A673 (cell line): ENCODE measurements around the gene HPCAL1.

Experiments
- EZH2 ChIP-seq: fragments of 200-600 bp; sonication (generic); IDR thresholded peaks from 2 replicates; pipeline ENCODE4 v1.6.1; 2017; ENCODE audit warnings: borderline replicate concordance, low read depth, mild to moderate bottlenecking, mixed read lengths, antibody characterized with exemption, low read length; ENCODE audit not compliant: poor library complexity, severe bottlenecking
- TF ChIP-seq, protein P1 (sequence below): fragments of 300-800, 200-600 bp; sonication (generic); conservative IDR thresholded peaks from 2 replicates; pipeline ENCODE4 v1.5.1; 2017; ENCODE audit warnings: low read depth, mild to moderate bottlenecking, antibody characterized with exemption, low read length, moderate library complexity, mixed read lengths

DNA sequence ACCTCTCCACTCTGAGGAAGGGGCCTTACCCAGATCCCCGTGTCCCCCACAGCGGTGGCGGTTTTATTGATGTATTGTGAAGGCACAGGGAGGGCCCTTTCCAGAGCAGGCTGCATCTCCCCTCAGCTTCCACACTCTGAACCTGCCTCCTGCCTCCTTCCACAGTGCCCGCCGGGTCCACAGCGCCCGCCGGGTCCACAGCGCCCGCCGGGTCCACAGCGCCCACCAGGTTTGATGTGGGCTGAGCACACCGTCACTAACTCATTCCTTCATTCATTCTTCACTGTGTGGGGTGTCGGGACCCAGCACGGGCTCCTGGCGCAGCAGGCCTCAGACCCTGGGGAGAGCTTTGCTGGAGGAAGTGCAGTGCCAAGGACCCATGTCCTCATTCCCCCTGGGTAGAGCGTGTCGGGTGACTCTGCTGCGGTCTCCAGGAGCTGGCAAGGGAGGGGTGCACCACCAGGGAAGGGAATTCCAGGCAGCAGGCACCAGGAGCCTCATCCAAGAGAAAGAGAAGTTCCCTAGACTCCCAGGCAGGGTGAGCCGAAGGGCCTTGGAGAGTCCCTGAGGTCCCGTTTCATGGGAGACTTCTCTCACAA lies 57.1 kb downstream of the HPCAL1 start:
- TF ChIP-seq, protein P1, sequence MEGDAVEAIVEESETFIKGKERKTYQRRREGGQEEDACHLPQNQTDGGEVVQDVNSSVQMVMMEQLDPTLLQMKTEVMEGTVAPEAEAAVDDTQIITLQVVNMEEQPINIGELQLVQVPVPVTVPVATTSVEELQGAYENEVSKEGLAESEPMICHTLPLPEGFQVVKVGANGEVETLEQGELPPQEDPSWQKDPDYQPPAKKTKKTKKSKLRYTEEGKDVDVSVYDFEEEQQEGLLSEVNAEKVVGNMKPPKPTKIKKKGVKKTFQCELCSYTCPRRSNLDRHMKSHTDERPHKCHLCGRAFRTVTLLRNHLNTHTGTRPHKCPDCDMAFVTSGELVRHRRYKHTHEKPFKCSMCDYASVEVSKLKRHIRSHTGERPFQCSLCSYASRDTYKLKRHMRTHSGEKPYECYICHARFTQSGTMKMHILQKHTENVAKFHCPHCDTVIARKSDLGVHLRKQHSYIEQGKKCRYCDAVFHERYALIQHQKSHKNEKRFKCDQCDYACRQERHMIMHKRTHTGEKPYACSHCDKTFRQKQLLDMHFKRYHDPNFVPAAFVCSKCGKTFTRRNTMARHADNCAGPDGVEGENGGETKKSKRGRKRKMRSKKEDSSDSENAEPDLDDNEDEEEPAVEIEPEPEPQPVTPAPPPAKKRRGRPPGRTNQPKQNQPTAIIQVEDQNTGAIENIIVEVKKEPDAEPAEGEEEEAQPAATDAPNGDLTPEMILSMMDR = no peak
- TF ChIP-seq EZH2 = no peak
